Measurements from ENCODE around the gene HAPLN3. TPM values are rescaled to one million over a fixed set of nuclear protein-coding genes. Genes with fewer than 3 reads are reported as not detected.

Gene HAPLN3
- total and polyA plus RNA-seq, 11 donors, result 1.2 to 32.9 (median 3.3) TPM

DNA sequence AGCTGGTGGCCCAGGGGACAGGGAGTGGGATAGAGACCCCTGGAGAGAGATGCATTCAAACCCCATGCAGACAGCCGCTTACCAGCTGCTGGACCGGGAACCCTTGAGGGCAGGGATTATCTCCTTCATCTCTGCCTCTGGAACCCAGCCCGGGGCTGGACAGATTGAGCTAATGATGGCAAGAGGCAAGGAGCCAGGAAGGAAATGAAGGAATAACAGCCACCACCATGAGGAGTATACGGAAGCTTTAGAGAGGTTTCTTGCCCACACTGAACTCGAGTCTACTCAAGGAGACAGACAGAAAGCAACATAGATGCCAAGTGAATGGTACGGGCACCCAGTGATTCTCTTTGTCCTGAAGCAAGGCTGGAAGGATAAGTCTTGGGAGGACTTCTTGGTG, 23.2 kb downstream of the HAPLN3 start:
- intact Hi-C loops (cut with DNase I), result no loop called here
- Histone ChIP-seq H3K27ac (no peak overlapping the region), H3K36me3 (peaks cover 0 to 16% (median 0%) of the 10 kb centered on the region in 9 donors), H3K4me3 (no peak overlapping the region), H3K27me3 (no peaks in the 10 kb centered on the region), H3K4me1 (peaks cover 0 to 6% (median 0%) of the 10 kb centered on the region in 12 donors), H3K9me3 (no peaks in the 10 kb centered on the region)
- DNase-seq, result no peak
- 61 to 73% (median 66%) methylated on average over 6 of the region's 6 CpGs for WGBS, 4 donors
- TF ChIP-seq POLR2A (IDR thresholded peaks at IDR 0.05), result no peak
- TF ChIP-seq, protein P1, sequence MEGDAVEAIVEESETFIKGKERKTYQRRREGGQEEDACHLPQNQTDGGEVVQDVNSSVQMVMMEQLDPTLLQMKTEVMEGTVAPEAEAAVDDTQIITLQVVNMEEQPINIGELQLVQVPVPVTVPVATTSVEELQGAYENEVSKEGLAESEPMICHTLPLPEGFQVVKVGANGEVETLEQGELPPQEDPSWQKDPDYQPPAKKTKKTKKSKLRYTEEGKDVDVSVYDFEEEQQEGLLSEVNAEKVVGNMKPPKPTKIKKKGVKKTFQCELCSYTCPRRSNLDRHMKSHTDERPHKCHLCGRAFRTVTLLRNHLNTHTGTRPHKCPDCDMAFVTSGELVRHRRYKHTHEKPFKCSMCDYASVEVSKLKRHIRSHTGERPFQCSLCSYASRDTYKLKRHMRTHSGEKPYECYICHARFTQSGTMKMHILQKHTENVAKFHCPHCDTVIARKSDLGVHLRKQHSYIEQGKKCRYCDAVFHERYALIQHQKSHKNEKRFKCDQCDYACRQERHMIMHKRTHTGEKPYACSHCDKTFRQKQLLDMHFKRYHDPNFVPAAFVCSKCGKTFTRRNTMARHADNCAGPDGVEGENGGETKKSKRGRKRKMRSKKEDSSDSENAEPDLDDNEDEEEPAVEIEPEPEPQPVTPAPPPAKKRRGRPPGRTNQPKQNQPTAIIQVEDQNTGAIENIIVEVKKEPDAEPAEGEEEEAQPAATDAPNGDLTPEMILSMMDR (IDR thresholded peaks at IDR 0.05), result no peak
- ATAC-seq, result no peak

DNA sequence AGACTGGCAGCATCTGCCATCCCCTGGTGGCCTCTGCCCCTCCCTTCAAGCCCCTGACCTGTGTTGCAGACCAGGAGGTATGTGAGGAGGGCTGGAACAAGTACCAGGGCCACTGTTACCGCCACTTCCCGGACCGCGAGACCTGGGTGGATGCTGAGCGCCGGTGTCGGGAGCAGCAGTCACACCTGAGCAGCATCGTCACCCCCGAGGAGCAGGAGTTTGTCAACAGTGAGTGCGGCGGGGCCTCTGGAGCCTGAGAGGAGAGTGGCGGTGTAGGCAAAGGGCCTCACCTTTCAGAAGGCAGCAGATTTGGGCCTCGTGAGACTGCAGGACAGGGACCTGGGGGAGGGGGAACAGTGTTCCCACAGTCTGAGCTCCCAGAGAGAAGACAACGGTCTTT, 24.0 kb downstream of the HAPLN3 start:
- DNase-seq, result no peak
- intact Hi-C loops (cut with DNase I), result no loop called here
- Histone ChIP-seq H3K9me3 (no peaks in the 10 kb centered on the region), H3K27ac (no peak overlapping the region), H3K4me1 (peaks cover 0 to 6% (median 0%) of the 10 kb centered on the region in 12 donors), H3K36me3 (peaks cover 0 to 8% (median 0%) of the 10 kb centered on the region in 9 donors), H3K4me3 (no peak overlapping the region), H3K27me3 (no peaks in the 10 kb centered on the region)
- no peak for ATAC-seq
- 80 to 86% (median 81%) methylated on average over 13 to 14 of the region's 14 CpGs for WGBS, 4 donors
- TF ChIP-seq POLR2A (IDR thresholded peaks at IDR 0.05), result no peak
- TF ChIP-seq, protein P1 (IDR thresholded peaks at IDR 0.05), result no peak

DNA sequence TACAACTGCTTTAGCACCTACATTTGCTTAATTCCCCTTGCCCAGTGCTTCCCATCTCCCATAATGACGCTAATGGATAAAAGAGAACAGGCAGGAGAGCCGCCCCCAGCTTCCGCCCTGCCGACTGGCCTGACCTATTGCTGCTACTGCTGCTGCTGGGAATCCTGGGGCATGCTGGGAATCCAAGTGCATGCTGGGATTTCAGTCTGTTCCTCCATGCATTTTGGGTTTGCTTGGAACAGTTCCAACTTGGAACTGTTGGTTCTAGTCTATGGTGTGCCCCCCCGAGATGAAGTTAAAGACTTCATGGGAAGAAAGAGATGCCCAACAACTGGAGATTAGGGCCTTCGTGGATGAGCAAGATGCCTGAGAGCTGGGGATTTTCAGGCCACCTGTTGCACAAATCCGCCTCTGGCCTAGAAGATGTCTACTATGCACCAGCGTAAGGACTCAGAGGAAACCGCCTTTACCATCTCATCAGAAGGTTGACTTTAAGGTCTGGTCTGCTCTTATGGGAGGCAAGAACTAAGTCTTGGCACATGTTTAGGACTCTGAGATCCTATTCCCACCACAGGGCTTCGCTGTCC, 29.0 kb downstream of the HAPLN3 start:
- H3K4me3 ChIP-seq, result no peak overlapping the region
- no peak for TF ChIP-seq POLR2A (IDR thresholded peaks at IDR 0.05)
- TF ChIP-seq, protein P1 (IDR thresholded peaks at IDR 0.05), result no peak
- no peaks in the 10 kb centered on the region for H3K9me3 ChIP-seq
- ATAC-seq (no peak), DNase-seq (no peak)
- H3K27me3 ChIP-seq, result no peaks in the 10 kb centered on the region
- intact Hi-C loops (cut with DNase I), result no loop called here
- WGBS, 4 donors, result 88 to 93% (median 91%) methylated on average over 10 of the region's 10 CpGs
- no peaks in the 10 kb centered on the region for H3K4me1 ChIP-seq
- no peaks in the 10 kb centered on the region for H3K36me3 ChIP-seq
- no peak overlapping the region for H3K27ac ChIP-seq

DNA sequence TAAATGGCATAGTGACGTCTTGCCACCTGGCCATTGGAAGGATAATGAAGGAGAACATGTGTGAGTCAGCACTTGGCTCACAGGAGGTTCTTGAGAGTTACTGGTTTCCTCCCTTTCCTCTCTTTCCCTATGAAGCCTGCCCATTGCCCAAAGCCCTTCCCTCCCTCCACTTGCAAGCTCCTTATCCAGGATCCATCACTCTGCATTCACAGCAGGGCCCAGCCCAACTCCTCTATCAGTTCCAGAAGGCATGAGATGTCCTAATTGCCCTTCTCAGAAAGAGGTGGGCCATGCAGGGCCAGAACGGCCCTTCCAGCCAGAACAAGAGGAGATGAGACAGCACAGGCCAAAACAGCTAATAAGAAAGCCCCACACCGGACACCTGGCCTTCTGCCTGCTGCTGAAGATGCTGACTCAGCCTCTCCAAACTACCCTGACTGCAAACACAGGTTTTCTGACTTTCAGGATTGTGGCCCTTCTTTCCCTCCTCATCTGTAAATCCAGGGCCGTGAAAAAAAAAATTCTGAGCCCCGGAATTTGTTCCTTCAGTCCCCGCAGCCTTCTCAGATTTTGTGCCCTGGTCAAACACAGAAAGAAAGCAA, 29.7 kb downstream of the HAPLN3 start:
- no peaks in the 10 kb centered on the region for H3K4me1 ChIP-seq
- no peak overlapping the region for H3K27ac ChIP-seq
- intact Hi-C loops (cut with DNase I), result no loop called here
- H3K9me3 ChIP-seq, result no peaks in the 10 kb centered on the region
- H3K4me3 ChIP-seq, result no peak overlapping the region
- no peaks in the 10 kb centered on the region for H3K36me3 ChIP-seq
- ATAC-seq (no peak), DNase-seq (no peak)
- H3K27me3 ChIP-seq, result no peaks in the 10 kb centered on the region
- WGBS, 4 donors, result 73 to 80% (median 79%) methylated on average over 6 of the region's 6 CpGs
- TF ChIP-seq POLR2A (IDR thresholded peaks at IDR 0.05), result no peak
- TF ChIP-seq, protein P1 (IDR thresholded peaks at IDR 0.05), result no peak
